A172 (cell line): ENCODE data around the gene SLC12A8. TPM values are rescaled to one million over a fixed set of nuclear protein-coding genes. Genes with fewer than 3 reads are reported as not detected.
A peak's percentile ranks its signal among the peaks of the same experiment; 100 is the strongest.

Experiments
- DNase-seq: peaks from one replicate; pipeline ENCODE4 v3.0.0-alpha.2; 2015; ENCODE audit warnings: low spot score
- total RNA-seq: library from RNA; depleted of rRNA; stranded (reverse); fragments of >200 nt; shearing (Covaris generic); gene quantifications from 2 replicates; pipeline ENCODE4 v1.2.3, GENCODE V29; 2014; rRNA removed

SLC12A8 gene
- total RNA-seq, 1 experiment from 2014 or later: 10.7 TPM

- DNase-seq: peak; percentile 82
Observed at GRCh38 chr3:125052624-125053303, 159.8 kb downstream of the SLC12A8 start.

- DNase-seq: peak; percentile 80
Observed at GRCh38 chr3:125051715-125052581, 160.6 kb downstream of the SLC12A8 start.

- no peak for DNase-seq
Observed at GRCh38 chr3:125051205-125051604, 161.3 kb downstream of the SLC12A8 start.

GRCh38 chr3:125050488-125051090 is 162.0 kb downstream of the SLC12A8 start:
- DNase-seq: no peak

DNA sequence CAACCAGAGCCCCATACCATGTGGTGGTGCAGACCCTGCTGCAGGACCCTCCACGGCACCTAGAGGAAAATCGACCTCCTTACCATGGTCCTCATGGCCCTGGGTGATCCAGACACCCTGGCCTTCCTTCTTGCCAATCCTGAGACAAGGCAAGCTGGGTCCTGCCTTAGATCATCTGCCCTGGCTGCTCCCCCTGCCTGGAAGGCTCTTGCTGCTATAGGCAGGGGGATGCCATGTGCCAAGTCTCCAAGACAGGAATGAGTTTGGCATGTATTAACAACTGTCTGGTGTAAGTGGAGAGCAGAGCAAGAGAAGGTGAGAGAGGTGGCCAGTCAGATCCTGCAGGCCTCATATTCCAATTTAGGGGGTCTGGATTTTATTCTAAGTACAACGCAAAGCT is 164.3 kb downstream of the SLC12A8 start:
- no peak for DNase-seq

DNA sequence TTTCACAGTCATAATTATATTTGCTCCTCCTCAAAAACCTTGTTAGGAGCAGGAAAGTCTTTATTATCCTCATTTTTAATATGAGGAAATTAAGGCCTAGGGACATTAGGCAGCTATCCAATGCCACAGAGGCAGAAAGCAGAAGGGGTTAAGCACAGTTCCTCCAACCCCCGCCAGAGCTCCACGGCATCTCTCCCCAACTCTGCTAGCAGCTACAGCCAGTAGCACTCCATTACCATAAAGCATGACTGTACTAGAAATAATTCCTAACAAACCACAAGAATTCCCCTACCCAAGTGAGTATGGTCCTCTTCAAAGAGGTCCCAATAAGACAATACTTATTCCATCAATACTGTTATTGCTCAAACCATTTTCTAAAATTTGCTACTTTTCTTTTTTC is 166.6 kb downstream of the SLC12A8 start:
- peak; percentile 90 for DNase-seq

- no peak for DNase-seq
Observed at GRCh38 chr3:125045194-125045593, 167.4 kb downstream of the SLC12A8 start.

GRCh38 chr3:125043599-125044151 is 168.9 kb downstream of the SLC12A8 start:
- DNase-seq: no peak

- DNase-seq: no peak
Observed at GRCh38 chr3:125042725-125043406, 169.7 kb downstream of the SLC12A8 start.

DNA sequence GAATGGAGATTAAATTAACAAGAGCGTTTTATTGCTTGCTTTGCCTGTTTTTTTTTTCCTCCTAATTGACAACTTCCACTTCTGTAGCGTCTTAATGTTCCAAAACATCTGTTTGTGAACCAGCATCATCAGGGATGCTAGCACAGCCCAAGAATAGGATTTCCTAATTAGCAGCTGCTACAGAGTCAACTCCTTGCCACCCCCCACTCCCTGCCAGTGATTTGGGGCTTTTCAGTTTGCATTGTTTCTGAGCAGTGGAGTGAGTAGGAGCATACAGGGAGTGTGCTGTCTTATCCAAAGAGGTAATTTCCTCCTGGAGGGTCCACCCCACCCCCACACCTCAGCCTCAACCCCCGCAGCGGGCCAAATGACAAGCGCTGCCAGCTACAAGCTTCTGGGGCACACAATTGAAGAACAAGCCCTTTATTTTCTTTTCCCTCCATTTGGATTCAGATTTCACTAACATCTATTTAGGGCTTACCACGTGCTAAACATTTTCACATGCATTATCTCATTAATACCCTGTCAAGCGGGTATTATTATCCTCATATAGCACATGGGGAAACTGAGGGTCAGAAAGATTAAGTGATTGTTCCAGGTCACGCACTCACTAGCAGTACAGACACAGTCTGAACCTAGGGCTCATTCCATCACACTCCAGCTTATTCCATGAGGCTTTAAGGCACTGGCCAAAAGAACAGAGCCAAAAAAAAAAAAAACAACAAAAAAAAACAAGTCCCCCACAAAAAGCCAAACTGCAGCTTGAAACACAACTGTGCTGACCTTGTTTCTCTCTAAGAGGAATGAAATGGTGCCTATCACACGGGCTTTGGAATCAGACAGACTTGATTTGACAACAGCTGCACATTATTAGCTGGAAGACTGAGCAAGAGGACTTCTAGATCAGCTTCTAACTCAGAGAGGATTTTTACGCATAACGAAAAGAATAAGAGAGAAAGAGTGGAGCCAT is 173.1 kb downstream of the SLC12A8 start:
- DNase-seq: no peak

DNA sequence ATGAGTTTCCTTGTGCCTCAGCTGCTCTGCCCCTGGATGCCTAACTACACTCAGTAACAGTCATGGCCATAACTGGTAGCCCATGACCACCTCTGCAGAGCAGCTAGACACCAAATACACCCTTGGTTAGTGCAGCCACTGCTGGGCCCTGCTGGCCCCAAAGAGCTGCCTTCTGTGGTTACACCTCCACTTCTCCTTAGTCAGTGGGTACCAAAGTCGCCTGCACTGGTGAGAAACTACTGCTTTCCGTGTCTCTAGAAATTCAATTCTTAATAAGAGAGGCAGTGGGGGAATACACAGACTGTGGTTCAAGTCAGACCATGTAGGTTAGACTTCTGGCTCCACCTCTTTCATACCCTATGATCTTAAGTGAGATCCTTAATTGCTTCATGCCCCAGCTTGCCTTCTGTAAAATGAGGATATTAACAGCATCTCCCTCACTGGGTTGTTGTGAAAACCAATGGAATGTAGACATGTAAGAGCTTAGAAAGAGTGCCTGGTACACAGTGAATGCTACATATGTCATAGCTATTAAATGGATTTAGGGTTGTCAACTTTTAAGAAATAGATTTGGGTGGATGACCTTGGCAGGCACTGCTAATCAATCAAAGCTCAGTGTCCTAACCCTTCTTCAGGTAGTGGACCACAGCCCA is 174.9 kb downstream of the SLC12A8 start:
- DNase-seq: no peak

GRCh38 chr3:125035217-125035616 is 177.3 kb downstream of the SLC12A8 start:
- DNase-seq: no peak

GRCh38 chr3:125033616-125034015 is 178.9 kb downstream of the SLC12A8 start:
- DNase-seq: no peak

- DNase-seq: no peak
Observed at GRCh38 chr3:125033135-125033534, 179.4 kb downstream of the SLC12A8 start.

DNA sequence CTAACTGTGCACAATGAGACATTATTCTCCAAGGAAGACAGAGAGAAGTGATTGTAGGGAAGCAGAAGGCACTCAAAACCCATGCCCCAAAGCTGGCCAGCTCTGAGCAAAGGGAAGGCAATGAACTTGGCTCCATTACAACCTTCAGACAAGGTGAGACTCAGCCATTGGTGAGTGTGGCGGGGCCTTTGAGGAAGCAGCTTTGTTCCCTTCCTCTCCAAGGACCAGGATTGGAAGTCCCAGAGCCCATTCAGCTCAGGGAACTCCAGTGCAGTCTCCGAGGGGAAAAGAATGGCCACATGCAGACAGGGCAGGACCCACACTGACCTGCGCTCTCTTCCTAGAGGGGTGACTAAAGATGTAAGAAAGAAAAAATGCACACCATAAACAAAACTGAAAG is 179.9 kb downstream of the SLC12A8 start:
- DNase-seq: no peak

Other genes starting within 250 kb of the SLC12A8 start
- gene HEG1, start 156.8 kb downstream of the SLC12A8 start, total RNA-seq: 47.2 and 71.4 TPM in 2 replicates
- gene ZNF148, start 162.6 kb upstream of the SLC12A8 start, total RNA-seq: 51.9 and 53.5 TPM in 2 replicates